Measurements from ENCODE around the gene B3GNT9. TPM values are rescaled to one million over a fixed set of nuclear protein-coding genes. Genes with fewer than 3 reads are reported as not detected.
A peak's percentile ranks its signal among the peaks of the same experiment; 100 is the strongest.

B3GNT9 gene
- total RNA-seq, 1 experiment from 2014 or later, result 36.1 TPM

DNA sequence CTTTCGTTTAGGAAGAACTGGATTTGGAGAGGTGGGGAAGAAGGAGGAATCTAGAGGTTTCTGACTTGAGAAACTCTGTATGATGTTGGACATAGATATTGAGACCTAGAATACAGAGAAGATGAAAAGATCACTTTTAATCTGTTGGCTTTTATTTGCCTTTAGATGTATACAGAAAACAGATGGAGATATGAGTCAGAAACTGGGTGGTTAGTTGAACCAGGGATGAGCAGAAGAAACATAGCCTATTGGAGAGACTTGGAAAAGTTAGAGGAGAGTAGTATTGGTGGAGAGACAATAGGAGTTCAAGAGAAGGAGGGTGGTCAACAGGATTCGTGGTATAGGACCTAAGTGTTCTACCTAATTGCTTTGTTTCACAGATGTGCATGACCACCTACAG lies 36.0 kb downstream of the B3GNT9 start:
- Histone ChIP-seq H3K4me3 (no peak overlapping the region), H3K9me3 (replicated peaks) (no peaks in the 10 kb centered on the region), H3K27me3 (replicated peaks) (no peaks in the 10 kb centered on the region), H3K27ac (peak overlapping the region; percentile 73), H3K36me3 (peaks cover 29% of the 10 kb centered on the region; the same call in 1 of the 2 replicates), H3K4me1 (replicated peaks) (peaks cover 29% of the 10 kb centered on the region)
- DNase-seq (ENCODE audit: low read depth in 1 of 2, low spot score in 2 of 2), result peak in 1 of 2 experiments; percentile 28

DNA sequence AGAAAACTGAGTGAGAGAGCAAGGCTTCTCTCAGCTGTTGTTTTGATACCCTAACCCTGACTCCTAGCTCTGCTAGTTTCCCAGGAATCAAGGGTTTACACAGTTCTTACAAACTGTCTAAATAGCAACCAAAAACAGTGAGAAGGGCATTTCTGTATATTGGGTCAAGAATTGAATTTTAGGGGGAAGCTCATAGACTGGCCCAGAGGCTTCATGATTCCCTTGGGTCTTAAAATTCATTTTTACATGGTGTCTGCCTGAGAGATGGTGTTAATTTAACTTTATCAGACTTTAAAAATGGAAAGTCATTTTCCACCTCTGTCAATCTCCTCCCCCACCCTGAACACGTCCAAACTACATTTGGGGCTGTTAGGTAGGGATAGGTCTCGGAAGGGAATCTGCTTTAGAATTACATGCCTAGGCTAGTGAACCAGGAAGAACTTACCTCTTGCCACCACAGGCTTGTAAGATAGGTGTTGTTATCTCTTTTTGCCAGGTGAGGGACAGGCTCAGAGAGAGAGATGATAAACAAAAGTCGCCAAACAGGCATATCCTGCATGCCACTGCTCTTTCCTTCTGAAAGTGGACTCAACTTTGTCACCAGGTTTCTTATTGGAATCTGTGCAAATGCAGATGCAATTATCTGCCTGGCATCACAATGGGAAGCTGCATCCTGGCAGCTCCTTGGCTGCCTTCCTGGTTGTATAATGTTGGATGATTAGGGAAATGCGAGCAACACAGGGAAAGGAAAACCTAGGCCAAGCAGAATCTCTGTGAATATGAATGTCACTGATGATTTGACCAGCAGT lies 38.0 kb downstream of the B3GNT9 start:
- Histone ChIP-seq H3K27ac (no peak overlapping the region), H3K4me1 (replicated peaks) (peaks cover 35% of the 10 kb centered on the region), H3K9me3 (replicated peaks) (no peaks in the 10 kb centered on the region), H3K27me3 (replicated peaks) (no peaks in the 10 kb centered on the region), H3K36me3 (peaks cover 29% of the 10 kb centered on the region; the same call in 1 of the 2 replicates), H3K4me3 (no peak overlapping the region)
- no peak for DNase-seq (ENCODE audit: low read depth in 1 of 2, low spot score in 2 of 2)

DNA sequence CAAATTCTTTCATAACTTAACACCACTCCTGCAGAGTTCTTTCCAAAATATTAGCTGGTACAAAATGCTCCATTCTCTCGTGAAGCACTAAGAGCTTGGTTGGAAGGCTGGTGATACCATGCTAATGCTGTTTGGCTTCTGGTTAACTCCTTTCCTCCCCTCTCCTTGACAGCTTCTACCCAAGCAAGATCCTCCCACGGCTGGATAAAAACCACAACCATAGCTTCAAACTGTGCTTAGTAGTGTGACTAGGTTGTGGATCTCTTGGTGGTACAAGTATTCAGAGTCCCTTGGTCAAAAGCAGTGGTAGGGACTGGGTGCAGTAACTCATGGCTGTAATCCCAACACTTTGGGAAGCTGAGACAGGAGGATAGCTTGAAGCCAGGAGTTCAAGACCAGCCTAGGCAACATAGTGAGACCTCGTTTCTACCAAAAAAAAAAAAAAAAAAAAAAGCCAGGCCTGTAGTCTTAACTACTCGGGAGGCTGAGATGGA lies 38.8 kb downstream of the B3GNT9 start:
- H3K9me3 ChIP-seq (replicated peaks), result no peaks in the 10 kb centered on the region
- no peak overlapping the region for H3K4me3 ChIP-seq
- H3K36me3 ChIP-seq, result peaks cover 26% of the 10 kb centered on the region; the same call in 1 of the 2 replicates
- no peak for DNase-seq (ENCODE audit: low read depth in 1 of 2, low spot score in 2 of 2)
- H3K27me3 ChIP-seq (replicated peaks), result no peaks in the 10 kb centered on the region
- peaks cover 35% of the 10 kb centered on the region for H3K4me1 ChIP-seq (replicated peaks)
- H3K27ac ChIP-seq, result no peak overlapping the region

DNA sequence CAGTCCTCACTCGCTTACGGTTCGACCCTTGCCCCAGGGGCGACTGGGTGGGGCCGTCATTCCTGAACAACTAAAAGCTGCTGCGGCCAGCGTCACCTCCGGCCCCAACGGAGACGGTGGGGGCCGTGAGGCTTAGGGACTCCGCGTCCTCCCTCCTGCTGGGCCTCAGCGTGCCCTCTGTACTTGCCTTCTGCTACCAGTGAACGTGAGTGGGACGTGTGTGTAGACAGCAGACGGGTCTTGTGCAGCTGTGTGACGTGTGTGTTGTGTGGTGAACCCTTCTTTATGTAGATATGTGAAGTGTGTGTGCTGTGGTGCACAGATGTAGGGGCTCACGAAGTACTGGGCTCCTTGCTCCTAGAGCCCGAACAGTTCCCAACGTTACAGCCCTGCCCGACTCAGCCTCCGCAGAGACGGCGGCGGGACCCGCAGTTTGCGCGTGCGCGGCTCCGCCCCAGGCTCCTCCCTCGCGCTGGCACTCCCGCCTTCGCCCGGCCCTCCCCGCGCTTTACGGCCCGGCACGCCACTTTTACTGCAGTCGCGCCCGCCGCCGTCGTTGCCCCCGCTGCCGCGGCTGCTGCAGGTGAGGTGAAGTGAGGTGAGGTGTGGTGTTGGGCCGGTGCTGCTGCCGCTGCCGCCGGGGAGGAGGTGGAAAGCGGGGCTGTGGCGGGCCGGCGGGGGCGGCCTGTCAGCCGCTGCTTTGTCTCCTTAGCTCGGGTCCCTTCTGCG lies 41.2 kb downstream of the B3GNT9 start, which contains the start of gene PHAF1:
Gene PHAF1, plus strand, starts transcription at position 535 of the 729 bp plus-strand sequence. CDS start 235 bp downstream, outside the sequence.
- peak within 1 kb of the TSS; percentile 70 for H3K4me3 ChIP-seq
- H3K36me3 ChIP-seq, result peaks cover 14% of the 10 kb centered on the region
- H3K27me3 ChIP-seq (replicated peaks), result no peaks in the 10 kb centered on the region
- peak; percentile 91 to 92 for DNase-seq (ENCODE audit: low read depth in 1 of 2, low spot score in 2 of 2)
- peaks cover 20% of the 10 kb centered on the region for H3K4me1 ChIP-seq (replicated peaks)
- no peaks in the 10 kb centered on the region for H3K9me3 ChIP-seq (replicated peaks)
- no peak within 1 kb of the TSS for H3K27ac ChIP-seq

DNA sequence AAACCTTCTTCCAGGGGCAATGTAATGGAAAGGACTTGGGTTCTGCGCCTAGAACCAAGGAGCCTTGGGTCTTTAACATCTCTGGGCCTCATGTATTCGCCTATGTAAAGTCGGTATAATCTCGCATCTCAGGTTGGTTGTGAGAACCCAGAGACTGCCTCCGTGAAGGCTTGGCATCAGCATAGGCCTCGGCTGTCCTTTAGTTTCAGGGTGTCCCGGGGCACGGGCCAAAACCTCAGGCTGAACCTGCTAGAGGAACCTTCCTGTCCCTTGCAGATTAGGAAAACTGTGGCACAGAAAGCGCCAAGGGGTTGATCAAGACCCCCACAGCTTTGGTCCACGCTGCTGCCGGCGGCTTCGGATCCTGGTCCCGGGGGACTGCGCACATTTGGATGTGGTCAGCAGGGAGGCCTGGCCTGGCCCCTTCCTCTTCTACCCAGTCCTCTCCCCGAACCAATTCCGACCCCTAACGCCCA lies 41.8 kb downstream of the B3GNT9 start:
- H3K4me1 ChIP-seq (replicated peaks), result peaks cover 17% of the 10 kb centered on the region
- H3K9me3 ChIP-seq (replicated peaks), result no peaks in the 10 kb centered on the region
- H3K36me3 ChIP-seq, result peaks cover 13% of the 10 kb centered on the region
- no peak for DNase-seq (ENCODE audit: low read depth in 1 of 2, low spot score in 2 of 2)
- H3K27me3 ChIP-seq (replicated peaks), result no peaks in the 10 kb centered on the region
- peak overlapping the region; percentile 70 for H3K4me3 ChIP-seq
- no peak overlapping the region for H3K27ac ChIP-seq

DNA sequence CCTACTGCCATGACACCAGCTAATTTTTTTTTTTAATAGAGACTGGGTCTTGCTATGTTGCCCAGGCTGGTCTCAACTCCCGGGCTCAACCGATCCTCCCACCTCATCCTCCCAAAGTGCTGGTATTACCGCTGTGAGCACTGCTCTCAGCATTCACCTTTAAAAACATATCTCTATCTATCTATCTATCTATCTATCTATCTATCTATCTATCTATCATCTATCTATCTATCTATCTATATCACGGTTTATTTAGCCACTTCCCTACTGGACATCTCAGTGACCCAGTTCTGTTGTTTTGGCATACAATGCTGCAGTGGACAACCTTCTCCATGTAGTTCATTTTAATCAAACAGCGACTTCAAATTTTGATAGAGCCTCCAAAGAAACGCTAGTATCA lies 42.3 kb downstream of the B3GNT9 start:
- DNase-seq (ENCODE audit: low read depth in 1 of 2, low spot score in 2 of 2), result no peak
- Histone ChIP-seq H3K9me3 (replicated peaks) (no peaks in the 10 kb centered on the region), H3K4me3 (no peak overlapping the region), H3K27me3 (replicated peaks) (no peaks in the 10 kb centered on the region), H3K4me1 (replicated peaks) (peaks cover 17% of the 10 kb centered on the region), H3K36me3 (peaks cover 13% of the 10 kb centered on the region), H3K27ac (no peak overlapping the region)

DNA sequence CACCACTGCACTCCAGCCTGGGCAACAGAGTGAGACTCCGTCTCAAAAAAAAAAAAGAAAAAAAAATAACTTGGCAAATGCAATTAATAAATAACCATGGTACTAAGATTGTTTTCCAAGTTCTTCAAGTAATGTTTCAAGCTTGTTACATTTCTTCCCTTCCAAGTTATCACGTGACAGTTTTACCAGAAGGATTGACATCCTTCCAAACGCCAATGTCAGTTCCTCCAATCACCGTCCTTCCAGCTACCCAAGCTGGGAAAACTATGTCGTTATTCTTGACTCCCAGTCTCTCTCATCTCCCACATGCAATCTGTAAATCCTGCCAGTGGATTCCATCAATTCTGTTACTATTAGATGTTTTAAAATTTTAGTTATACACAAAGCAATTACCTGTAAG lies 44.9 kb downstream of the B3GNT9 start:
- Histone ChIP-seq H3K4me3 (no peak overlapping the region), H3K4me1 (replicated peaks) (peaks cover 13% of the 10 kb centered on the region), H3K27me3 (replicated peaks) (no peaks in the 10 kb centered on the region), H3K27ac (no peak overlapping the region), H3K36me3 (peaks cover 8% of the 10 kb centered on the region), H3K9me3 (replicated peaks) (no peaks in the 10 kb centered on the region)
- no peak for DNase-seq (ENCODE audit: low read depth in 1 of 2, low spot score in 2 of 2)

DNA sequence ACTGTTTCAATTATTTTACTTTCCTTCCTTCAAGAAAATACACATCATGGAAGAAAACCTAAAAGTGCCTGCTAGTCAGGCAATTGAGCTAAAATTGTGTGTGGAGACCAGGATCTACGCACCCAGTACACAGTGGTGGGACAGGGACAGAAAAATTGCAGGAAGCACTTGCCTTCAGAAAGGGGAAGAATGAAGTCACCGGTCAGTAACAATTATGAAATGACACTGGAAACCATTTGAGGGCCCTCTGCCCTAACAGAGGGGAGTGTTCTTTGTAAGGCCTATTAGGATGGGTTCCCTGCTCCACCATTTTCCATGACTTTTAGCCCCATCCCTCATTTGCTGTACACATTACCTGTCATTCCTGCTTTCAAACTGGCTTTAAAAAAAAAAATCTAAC lies 45.6 kb downstream of the B3GNT9 start:
- Histone ChIP-seq H3K27me3 (replicated peaks) (no peaks in the 10 kb centered on the region), H3K36me3 (peaks cover 9% of the 10 kb centered on the region), H3K4me3 (no peak overlapping the region), H3K4me1 (replicated peaks) (peaks cover 14% of the 10 kb centered on the region), H3K9me3 (replicated peaks) (no peaks in the 10 kb centered on the region), H3K27ac (no peak overlapping the region)
- DNase-seq (ENCODE audit: low read depth in 1 of 2, low spot score in 2 of 2), result no peak

DNA sequence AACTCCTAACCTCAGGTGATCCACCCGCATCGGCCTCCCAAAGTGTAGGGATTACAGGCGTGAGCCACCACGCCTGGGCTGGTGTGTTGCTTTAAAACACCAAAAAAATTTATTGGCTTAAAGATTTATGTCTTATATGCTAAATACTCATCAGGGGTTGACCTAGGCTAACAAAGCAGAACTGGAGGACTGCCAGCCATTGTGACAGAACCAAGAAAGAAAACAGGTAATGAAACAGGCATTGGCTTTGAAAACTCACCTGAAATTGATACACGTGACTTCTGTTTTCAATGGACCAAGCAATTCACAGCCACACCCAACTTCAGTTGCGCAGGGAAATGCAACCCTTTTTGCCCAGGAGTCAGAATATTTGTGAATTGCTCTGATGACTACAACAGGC lies 46.0 kb downstream of the B3GNT9 start:
- peaks cover 14% of the 10 kb centered on the region for H3K4me1 ChIP-seq (replicated peaks)
- DNase-seq (ENCODE audit: low read depth in 1 of 2, low spot score in 2 of 2), result no peak

DNA sequence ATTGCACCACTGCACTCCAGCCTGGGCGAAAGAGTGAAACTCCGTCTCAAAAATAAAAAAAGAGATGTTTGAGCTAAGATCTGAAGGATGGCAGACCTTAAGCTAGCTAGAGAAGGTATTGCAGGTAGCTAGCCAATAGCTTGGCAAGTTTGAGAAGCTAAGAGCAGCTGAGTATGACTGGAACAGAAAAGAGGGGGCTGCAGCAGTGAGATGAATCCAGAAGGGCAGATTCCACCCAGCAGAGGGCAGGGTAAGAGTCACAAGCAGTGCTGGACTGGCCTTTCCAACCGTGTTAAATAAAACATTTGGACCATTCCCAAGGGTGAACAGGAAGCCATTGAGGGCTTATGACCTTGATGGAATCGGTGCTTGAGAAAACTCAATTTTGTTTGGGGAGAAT lies 46.7 kb downstream of the B3GNT9 start:
- Histone ChIP-seq H3K27me3 (replicated peaks) (no peaks in the 10 kb centered on the region), H3K4me1 (replicated peaks) (peaks cover 8% of the 10 kb centered on the region), H3K27ac (no peak overlapping the region), H3K4me3 (no peak overlapping the region), H3K36me3 (peaks cover 17% of the 10 kb centered on the region), H3K9me3 (replicated peaks) (no peaks in the 10 kb centered on the region)
- DNase-seq (ENCODE audit: low read depth in 1 of 2, low spot score in 2 of 2), result peak in 1 of 2 experiments; percentile 58

More for the DNA sequence above, 46.0 kb downstream of the B3GNT9 start:
- no peak overlapping the region for H3K4me3 ChIP-seq
- H3K27me3 ChIP-seq (replicated peaks), result no peaks in the 10 kb centered on the region
- H3K9me3 ChIP-seq (replicated peaks), result no peaks in the 10 kb centered on the region
- H3K36me3 ChIP-seq, result peaks cover 13% of the 10 kb centered on the region
- H3K27ac ChIP-seq, result no peak overlapping the region

DNA sequence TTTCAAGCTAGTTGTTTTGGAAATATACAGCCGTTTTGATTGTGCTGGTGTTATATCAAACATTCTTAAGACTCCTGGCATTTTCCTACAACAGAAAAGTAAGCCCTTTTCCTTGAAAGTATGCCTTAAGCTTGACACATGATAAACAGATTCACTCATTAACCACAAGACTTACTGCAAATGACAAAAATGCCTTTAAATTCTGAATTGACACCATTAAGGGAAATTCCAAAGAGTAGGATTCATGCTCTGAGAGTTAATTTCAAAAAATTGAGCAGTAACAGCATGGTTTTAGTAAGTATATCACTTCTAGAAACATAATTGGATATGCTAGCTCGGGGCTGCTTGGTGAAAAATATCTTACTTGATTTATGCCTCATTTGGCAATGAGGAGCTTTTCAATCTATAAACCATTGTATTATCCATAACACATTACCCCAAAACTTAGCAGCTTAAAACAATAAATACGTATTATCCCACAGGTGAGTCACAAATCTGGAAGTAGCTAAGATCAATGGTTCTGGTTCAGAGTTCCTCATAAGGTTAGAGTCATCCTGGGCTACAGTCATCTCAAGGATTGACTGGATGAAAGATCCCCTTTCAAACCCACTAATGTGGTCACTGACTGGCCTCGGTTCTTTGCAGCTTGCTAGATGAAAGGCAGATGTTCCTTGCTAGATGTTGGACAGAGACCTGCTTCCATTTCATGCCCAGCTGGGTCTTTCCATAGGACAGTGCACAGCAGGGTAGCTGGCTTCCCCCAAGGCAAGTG lies 49.3 kb downstream of the B3GNT9 start:
- peaks cover 8% of the 10 kb centered on the region for H3K4me1 ChIP-seq (replicated peaks)
- H3K27me3 ChIP-seq (replicated peaks), result no peaks in the 10 kb centered on the region
- H3K27ac ChIP-seq, result no peak overlapping the region
- DNase-seq (ENCODE audit: low read depth in 1 of 2, low spot score in 2 of 2), result no peak
- peaks cover 26% of the 10 kb centered on the region for H3K36me3 ChIP-seq
- H3K9me3 ChIP-seq (replicated peaks), result no peaks in the 10 kb centered on the region
- no peak overlapping the region for H3K4me3 ChIP-seq

DNA sequence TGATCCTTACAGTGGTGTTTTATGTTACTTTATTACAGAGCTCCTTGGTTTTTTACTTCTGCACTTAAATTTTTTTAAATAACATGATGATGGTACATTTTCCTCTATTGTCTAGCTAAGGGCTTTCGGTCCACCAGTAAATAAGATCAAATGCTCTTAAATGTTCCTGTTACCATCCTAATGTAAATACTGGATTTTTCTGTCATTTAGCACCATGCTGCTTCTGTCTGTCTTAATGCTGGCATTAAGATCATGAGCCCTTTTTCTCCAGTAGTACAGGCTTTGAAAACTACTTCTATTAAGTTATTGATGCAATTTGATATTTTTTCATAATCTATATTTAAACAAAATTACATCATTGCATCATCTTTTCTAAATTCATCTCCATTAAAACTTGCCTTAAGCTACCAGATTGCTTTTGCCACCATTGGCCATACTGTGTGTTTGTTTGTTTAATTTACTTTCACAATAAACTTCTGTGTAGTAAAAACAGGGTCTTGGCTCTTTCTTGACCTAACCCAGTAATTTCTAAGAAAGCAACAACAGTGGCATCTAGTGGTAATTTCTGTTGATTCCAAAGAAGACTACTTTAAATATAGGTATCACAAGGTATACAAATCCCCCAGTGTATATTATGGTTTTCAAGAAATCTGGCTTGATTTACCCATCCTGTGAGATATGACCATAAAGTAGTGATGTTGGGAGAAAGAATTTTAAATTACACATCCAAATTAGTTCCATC lies 50.1 kb downstream of the B3GNT9 start:
- Histone ChIP-seq H3K9me3 (replicated peaks) (no peaks in the 10 kb centered on the region), H3K4me1 (replicated peaks) (peaks cover 8% of the 10 kb centered on the region), H3K27ac (no peak overlapping the region), H3K36me3 (peaks cover 26% of the 10 kb centered on the region), H3K27me3 (replicated peaks) (no peaks in the 10 kb centered on the region), H3K4me3 (no peak overlapping the region)
- peak in 1 of 2 experiments; percentile 50 for DNase-seq (ENCODE audit: low read depth in 1 of 2, low spot score in 2 of 2)

DNA sequence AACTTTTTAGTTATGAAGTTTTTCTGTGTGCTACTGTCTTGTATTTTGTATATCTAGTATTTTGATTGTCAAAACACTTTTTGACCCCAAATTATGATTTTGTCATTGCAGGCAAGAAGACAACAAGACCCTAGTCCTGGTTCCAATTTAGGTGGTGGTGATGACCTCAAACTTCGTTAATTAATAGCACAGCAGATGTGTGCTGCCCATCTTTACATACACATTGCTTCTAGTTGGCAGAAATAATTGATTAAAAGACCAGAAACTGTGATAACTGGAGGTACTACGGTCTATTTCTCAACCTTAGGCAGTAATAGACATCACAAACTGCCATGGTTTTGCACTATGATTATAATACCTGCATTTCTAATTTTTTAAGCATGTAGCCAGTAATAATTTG lies 52.2 kb downstream of the B3GNT9 start:
- Histone ChIP-seq H3K4me3 (no peak overlapping the region), H3K27ac (no peak overlapping the region), H3K4me1 (replicated peaks) (peaks cover 8% of the 10 kb centered on the region), H3K27me3 (replicated peaks) (no peaks in the 10 kb centered on the region), H3K9me3 (replicated peaks) (no peaks in the 10 kb centered on the region), H3K36me3 (peaks cover 26% of the 10 kb centered on the region)
- no peak for DNase-seq (ENCODE audit: low read depth in 1 of 2, low spot score in 2 of 2)
